GM21737 (cell line): ENCODE results near the gene TRMT1.
"Not testable (repeated sequence)": the region's sequence is repeated elsewhere in the genome, so short reads cannot be mapped to it uniquely, and the experiment has no call there.

ENCODE experiments used
- ATAC-seq: cut with Tn5 transposase; IDR thresholded peaks from one replicate; pipeline ENCODE4 v1.9.1; 2021; ENCODE audit warnings: mild to moderate bottlenecking, moderate library complexity; ENCODE audit not compliant: unreplicated experiment

TRMT1 gene

DNA sequence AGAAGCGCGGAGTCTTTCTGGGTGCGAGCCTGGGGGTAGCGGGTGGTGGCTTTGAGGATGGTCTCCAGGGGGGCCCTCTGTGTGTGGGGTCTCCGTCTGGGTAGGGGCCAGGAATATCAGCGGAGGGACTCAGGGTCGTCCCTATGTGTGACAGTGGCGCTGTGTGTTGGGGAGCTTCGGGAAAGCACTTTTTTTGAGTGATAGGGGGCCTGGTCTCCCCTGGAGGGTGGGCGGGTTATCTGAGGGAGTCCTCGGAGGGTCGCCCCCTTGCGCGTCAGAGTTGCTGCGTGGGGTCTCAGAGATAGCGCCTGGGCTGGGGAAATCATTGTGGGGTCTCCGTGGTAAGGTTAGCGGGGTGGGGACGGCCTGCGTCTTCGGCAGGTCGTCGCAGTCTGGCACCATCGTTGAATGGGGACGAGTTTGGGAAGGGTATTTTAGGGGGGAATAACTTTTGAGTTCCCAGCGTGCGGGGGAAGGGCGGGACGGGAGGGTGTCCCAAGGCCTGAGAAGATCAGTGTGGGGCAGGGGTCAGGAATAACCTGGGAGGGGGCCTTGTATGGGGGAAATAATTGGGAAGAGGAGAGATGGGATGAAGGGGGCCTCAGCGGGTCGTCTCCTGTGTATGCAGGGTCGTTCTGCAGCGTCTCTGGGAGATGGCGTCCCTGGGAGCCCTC is 34.5 kb upstream of the TRMT1 start:
- no peak for ATAC-seq

DNA sequence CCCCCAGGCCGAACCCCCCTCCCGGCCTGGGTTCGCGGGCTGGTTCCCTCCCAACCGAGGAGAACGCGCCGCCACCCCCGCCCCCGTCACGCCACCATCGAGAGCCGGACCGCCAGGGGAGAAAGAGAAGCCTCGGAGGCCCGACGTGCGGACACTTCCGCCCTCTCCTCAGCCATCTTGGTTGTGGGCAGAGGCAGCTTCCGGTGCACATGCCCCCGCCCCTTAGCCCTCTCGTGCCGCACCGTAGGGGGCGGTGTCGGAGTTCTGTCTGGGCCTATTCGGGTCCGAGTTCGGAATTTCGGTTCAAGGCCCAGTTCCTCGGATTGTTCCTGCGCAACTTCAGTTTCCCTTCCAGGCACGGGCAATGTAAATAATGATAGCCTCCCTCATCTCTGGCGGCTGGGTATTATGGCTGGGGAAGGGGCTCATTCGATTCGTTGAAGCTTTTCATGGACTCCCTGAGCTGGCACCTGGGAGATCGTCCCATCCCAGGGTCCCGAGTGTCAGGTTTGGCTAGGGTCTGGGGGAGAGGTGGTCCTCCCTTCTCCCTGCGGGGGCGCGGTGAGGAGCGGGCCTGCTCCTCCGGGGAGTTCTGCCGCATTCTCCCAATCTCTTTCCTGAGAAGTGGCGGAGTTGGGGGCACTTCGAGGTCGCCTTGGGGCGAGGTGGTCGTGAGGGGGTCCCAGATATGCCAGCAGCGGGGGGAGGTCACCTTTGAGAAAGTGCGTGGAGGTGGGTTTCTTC is 33.8 kb upstream of the TRMT1 start, which contains the start of the genes IER2 and STX10:
Gene IER2, plus strand, starts transcription at position 225 of the 744 bp plus-strand sequence. CDS start 2,776 bp downstream, outside the sequence.
Gene STX10, minus strand, starts transcription at position 189 of the 744 bp plus-strand sequence. CDS start 202 bp downstream, outside the sequence.
- ATAC-seq, result peak; percentile 31

DNA sequence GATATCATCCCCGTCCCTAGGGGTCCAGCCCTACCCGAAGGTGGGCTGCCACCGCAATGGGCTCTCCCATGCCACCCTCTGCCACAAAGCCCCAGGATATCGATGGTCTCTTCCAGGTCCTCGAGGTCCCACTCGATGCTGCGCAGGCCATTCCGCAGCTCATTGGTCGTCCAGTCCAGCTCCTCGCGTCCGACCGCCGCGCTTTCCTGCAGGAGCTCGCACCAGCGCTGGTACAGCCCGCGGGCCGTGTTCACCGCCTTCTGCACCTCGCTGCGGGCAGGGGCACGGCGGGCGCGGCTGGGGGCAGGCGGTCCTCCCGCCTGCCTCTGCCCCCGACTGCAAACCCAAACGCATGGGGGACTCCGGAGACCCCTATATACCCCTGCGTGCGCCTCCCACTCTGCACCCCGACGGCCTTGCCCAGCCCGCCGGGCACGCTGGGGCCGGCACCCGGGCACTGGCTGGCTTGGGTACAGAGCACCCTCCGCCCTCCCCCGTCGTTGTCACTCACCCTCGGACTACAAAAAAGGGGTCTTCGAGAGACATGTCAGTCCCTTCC is 33.2 kb upstream of the TRMT1 start:
- no peak for ATAC-seq

DNA sequence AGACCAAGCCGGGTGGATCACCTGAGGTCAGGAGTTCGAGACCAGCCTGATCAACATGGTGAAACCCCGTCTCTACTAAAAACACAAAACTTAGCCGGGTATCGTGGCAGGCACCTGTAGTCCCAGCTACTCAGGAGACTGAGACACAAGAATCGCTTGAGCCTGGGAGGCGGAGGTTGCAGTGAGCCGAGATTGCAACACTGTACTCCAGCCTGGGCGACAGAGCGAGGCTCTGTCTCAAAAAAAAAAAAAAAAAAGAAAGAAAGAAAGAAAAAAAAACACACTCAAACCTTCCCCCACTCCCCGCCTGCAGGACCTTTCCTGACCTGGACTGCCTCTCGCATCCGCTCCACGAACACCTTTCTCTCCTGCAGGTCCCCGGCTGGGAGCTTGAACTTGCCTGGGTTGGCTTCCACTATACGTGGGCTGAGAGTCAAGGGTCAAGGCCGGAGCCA is 32.7 kb upstream of the TRMT1 start:
- ATAC-seq, result not testable (repeated sequence)

DNA sequence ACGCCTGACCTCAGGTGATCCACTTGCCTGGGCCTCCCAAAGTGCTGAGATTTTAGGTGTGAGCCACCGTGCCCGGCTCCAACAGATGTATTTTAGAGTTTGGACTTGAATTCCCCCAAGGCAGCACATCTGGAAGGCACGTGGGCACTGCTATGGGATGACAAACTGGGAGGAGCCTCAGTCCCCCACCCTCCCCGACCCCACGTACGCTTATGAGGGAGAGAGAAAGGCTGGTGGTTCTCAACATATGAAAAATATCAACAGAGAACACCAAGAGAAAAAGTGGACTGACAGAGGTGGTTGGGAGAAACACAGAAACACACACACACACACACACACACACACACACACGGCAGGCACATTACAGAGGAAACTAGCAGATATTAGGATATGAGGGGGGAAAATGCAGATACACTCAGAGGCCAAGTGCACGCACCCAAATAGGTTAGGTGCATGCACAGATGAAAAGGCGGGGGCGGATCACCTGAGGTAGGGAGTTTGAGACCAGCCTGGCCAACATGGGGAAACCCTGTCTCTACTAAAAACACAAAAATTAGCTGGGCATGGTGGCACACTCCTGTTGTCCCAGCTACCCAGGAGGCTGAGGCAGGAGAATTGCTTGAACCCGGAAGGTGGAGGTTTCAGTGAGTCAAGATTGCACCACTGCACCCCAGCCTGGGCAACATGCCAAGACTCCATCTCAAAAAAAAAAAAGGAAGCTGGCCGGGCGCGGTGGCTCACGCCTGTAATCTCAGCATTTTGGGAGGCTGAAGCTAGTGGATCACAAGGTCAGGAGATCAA is 30.4 kb upstream of the TRMT1 start:
- ATAC-seq, result no peak

DNA sequence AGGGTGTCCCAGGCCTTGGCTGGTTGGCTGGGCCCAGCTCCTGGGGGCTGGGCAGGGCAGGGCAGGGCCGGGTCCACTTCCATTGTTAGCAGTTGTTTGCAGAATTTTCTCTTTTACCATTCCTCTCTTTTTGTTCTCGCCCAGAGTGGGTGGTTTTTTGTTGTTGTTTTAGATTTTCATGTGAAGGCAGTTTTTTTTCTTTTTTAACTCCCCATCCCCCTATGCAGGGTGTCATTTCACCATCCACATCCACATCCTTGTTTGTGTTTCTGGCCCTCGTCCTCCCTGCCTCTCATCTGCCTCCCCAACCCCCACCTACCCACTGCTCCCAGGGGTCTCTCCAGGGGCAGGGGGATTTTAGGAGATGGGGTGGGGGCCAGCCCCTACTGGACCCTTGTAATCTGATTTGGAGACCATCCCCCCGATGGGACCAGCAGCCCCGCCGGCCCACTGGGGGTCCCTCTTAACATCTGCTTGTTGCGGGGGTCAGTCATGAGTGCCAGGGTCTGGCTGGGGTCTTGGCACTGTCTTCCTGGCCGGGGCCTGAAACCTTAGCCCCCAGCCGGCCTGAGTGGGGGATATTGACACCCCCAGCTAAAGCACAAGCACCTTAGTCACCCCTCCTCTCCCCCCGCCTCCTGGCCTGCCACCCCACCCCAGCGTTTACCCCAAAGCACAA is 23.2 kb upstream of the TRMT1 start:
- no peak for ATAC-seq

DNA sequence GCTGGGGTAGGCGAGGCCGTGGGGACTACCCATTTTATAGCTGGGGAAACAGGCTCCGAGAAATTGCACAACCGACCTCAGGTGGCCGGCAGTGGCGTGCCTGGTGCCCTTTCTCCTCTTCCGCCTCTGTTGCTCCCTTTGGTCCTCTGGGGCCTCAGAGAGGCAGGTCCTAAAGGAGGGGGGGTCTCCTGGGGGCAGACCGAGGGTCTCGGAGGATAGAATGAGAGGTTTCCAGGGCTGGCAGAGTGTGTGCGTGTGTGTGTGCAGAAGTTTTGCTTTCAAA is 22.3 kb upstream of the TRMT1 start:
- ATAC-seq, result no peak

DNA sequence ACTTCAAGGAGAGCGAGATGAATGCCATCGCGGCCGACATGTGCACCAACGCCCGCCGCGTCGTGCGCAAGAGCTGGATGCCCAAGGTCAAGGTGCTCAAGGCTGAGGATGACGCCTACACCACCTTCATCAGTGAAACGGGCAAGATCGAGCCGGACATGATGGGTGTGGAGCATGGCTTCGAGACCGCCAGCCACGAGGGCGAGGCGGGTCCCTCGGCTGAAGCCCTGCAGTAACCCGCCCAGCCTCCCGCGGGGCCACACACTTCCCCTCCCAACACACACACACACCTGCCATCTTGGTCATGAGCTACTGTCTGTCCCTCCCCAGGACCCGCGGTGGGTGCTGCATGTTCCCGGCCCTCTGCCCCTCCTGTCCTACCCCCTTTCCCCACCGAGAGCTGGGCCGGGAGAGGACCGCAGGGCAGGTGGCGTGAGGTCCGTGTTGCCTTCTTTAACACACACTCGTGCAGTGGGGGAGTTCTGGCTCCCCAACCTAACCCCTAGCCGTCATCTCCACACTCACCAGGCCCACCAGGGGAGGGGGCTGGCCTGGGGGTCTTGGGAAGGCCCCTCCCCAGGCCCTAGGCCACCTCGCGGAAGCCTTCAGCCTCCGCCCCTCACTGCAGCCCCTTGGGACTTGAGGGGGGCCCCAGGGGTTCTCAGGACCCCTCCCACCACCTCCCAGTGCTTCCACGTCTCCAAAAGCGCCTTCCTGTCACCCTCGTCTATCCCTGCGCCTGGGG is 21.8 kb upstream of the TRMT1 start:
- no peak for ATAC-seq

DNA sequence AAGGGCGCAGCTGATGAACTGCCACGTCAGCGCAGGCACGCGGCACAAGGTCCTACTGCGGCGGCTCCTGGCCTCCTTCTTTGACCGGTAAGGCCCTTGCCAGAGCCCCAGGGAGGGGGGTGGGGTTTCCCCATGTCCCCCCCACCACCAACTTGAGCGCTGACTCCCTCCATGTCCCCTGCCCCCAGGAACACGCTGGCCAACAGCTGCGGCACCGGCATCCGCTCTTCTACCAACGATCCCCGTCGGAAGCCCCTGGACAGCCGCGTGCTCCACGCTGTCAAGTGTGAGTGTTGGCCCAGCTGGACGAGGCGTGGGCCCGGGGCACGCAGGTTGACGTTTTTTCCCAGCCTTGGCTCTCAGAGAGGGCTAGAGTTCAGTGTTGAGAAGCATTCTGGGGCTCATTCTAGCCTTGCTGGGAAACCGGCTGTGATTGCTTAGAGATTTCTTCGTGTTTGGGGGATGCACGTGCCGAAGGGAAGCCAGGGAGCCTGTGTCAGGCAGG is 20.8 kb upstream of the TRMT1 start:
- ATAC-seq, result no peak

DNA sequence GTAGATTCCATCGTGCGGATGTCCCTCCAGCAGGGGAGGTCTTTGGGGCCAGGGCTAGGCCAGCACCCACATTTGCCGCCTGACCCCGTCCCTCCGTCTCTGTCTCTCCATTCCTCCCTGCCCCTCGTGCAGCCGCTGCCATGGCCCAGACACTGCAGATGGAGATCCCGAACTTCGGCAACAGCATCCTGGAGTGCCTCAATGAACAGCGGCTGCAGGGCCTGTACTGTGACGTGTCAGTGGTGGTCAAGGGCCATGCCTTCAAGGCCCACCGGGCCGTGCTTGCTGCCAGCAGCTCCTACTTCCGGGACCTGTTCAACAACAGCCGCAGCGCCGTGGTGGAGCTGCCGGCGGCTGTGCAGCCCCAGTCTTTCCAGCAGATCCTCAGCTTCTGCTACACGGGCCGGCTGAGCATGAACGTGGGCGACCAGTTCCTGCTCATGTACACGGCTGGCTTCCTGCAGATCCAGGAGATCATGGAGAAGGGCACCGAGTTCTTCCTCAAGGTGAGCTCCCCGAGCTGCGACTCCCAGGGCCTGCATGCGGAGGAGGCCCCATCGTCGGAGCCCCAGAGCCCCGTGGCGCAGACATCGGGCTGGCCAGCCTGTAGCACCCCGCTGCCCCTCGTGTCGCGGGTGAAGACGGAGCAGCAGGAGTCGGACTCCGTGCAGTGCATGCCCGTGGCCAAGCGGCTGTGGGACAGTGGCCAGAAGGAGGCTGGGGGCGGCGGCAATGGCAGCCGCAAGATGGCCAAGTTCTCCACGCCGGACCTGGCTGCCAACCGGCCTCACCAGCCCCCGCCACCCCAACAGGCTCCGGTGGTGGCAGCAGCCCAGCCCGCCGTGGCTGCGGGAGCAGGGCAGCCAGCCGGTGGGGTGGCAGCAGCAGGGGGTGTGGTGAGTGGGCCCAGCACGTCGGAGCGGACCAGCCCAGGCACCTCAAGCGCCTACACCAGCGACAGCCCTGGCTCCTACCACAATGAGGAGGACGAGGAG is 18.8 kb upstream of the TRMT1 start:
- ATAC-seq, result no peak

DNA sequence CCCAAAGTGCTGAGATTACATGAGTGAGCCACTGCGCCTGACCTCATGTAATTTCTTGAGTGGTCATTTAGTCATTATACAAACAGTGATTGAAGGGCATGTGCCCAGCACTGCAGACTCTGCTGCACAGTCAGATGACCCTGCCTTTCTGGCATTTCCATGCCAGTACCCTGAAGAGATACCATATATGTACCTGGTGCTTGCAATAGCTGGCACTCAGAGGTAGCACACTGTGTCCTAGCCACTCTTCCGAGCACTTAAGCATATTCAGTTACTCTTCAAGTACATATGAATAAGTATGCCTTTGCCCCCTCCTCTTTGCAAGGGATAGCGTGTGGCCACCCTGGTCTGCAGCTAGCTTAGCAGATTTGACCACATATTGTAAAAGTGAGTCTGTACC is 18.1 kb upstream of the TRMT1 start:
- ATAC-seq, result no peak

DNA sequence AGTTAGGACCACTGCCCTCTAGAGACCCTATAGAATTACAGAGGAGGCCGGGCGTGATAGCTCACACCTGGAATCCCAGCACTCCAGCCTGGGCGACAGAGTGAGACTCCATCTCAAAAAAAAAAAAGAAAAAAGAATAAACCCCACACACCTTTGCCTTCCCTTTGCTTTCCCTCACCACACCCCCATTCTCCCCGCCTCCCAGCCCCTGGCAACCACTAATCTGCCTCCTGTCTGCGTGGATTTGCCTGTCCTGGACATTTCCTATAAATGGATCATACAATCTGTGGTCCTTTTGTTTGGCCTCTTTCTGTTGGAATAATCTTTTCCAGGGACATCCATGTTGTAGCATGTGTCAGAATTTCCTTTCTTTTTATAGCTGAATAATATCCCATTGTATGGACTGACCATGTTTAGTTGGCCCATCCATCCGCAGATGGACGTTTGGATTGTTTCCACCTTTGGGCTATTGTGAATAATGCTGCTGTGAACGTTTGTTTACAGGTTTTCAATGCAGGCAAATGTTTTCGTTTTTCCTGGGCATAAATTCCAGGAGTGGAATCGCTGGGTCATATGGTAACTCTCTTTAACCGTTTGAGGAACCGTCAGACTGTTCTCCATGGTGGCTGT is 16.8 kb upstream of the TRMT1 start:
- ATAC-seq, result no peak

DNA sequence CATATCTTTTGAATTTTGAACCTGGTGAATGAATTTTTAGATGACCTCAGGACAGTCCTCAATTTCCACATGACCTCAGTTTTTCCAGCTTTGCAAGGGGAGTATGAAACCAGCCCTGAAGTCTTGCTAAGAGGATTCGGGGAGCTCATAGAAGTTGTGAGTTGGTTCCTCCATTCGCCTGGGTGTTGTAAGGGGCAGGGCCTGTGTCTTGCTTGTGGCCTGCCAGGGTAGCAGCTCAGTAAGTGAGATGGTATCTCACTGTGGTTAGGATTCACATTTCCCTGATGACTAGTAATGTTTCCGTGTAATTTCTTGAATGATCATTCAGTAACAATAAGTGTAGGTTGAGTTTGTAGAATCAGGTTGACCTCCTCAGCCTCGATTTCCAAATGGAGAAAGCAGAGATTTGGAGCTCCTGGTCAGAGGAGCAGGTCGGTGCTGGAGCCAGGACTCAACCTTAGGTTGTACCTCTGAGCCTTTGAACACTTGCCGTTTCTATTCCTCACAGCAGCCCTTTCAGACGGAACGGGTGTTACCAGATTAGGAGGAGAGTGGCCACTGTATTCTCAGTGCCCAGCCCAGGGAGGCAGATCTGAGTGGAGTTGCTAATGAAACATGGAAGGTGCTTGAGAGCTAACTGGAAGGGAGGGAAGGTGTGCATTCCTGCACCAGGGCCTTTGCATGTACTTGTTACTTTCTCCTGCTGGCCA is 16.1 kb upstream of the TRMT1 start:
- no peak for ATAC-seq

DNA sequence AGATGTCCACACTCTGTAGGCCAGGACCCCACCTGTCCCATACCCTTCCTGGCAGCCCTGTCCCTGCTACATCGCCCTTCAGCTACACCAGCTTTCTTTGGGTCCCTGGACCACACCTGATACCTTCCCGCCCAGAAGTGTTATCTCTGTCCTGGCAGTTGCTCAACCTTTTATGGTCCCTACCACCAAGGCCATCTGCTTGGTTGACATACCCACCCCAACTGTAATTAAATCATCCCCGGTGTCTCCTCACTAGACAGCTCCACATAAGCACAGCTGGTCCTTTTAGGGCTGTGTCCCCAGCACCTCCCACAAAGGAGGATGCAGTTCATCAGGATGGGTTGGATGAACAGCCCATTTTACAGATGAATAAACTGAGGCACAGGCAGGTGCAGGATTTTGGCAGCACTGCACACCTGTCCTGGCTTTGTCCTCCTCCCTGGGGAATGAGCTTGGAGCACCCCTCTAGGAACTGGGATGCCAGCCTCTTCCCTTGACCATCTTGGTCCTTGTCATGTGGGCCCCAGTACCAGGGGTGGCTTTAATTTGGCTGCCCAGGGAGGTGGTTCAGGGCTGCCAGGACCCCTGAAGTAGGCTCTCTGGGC is 14.4 kb upstream of the TRMT1 start:
- no peak for ATAC-seq

DNA sequence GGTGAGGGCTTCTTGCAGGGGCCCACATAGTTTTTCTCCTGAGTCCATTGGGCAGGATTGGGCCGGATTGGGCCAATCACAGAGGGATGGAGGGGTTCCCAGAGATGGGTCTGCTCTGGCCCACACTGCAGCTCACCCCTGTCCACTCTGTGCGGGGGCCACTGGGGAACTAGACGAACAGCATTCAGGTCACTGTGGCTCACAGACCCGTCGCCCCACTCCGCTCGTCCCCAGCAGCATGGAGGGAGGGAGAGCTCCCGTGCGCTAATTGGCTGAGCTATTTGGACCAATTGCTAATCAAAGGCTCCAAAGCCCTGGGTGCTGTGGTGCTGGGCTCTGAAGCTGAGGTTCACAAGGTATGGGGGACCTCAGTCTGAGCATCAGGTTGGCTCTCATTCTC is 12.8 kb upstream of the TRMT1 start:
- no peak for ATAC-seq

DNA sequence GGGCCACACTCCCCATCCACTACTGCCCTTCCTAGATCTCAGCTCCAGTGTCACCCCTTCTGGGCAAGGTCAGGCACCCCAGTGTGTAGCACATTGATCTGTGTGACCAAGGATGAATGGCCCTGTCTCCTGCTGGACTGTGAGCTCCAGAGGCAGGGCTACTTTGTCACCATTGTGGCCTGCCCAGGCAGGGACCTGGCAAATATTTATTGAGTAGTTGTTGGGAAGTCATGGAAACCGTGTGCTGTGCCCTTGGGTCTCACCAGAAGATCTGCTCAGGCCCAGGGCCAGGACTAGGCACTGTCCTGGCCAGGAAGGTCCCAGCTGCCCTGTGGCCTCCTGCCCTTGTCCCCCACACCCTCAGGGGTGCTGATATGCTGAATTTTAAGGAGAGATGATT is 12.0 kb upstream of the TRMT1 start:
- ATAC-seq, result no peak
